K562 (cell line): ENCODE results near the gene CHML. TPM values are rescaled to one million over a fixed set of nuclear protein-coding genes. Genes with fewer than 3 reads are reported as not detected.

Experiments used
- BRD9 ChIP-seq: fragments of 450-650 bp; IDR thresholded peaks from 2 replicates; pipeline ENCODE4 v1.6.1; 2018; ENCODE audit warnings: low read depth; ENCODE audit not compliant: partially characterized antibody
- PBX2 ChIP-seq, 2 experiments: IDR thresholded peaks in 1 of 2; conservative IDR thresholded peaks in 1 of 2; 2 replicates each; pipeline ENCODE4 v1.6.1; 2016; ENCODE audit warnings: low read depth in 2 of 2, mild to moderate bottlenecking in 1 of 2, missing compliant biosample characterization in 1 of 2, missing genetic modification characterization in 1 of 2, moderate library complexity in 1 of 2
- POLR2H ChIP-seq: IDR thresholded peaks from 2 replicates; pipeline ENCODE4 v1.6.1; 2016; ENCODE audit warnings: missing genetic modification characterization, low read depth, mild to moderate bottlenecking, control low read depth, missing compliant biosample characterization, moderate library complexity
- SIX5 ChIP-seq, 2 experiments: IDR thresholded peaks; 2 replicates each; pipeline ENCODE4 v1.6.1; 2011; ENCODE audit warnings: low read length in 2 of 2, borderline replicate concordance in 1 of 2, low read depth in 1 of 2, mild to moderate bottlenecking in 1 of 2, moderate library complexity in 1 of 2; ENCODE audit not compliant: insufficient read depth in 1 of 2
- SMAD1 ChIP-seq: fragments of 150-350 bp; IDR thresholded peaks from 2 replicates; pipeline ENCODE4 v1.6.1; 2014; ENCODE audit warnings: low read length, low read depth; ENCODE audit not compliant: partially characterized antibody
- SMARCA4 ChIP-seq: fragments of 450-650 bp; IDR thresholded peaks from 2 replicates; pipeline ENCODE4 v1.6.1; 2016
- polyA plus RNA-seq, 8 experiments: library from polyadenylated mRNA; depleted of rRNA in 4 of 8; stranded (reverse) in 5 of 8; unstranded in 3 of 8; fragments of >200 nt; fragmentation: Nextera tagmentation in 2 of 8; fragmentation: Illumina TruSeq in 1 of 8; extraction: Ambion mirVana in 2 of 8; extraction: Trizol in 1 of 8; gene quantifications; 2 replicates each; pipeline versions ENCODE4 v1.2.1 to v1.2.3, GENCODE V29; 2011 to 2014; ENCODE audit warnings: inconsistent platforms in 1 of 8, missing spikeins in 1 of 8
- total RNA-seq, 7 experiments: library from RNA; depleted of rRNA in 6 of 7; stranded (reverse); fragments of >200 nt in 6 of 7; fragmentation: Illumina TruSeq in 2 of 7; extraction: Trizol in 2 of 7; gene quantifications; 2 replicates each; pipeline versions ENCODE4 v1.2.1 to v1.2.3, GENCODE V29; 2011 to 2021; ENCODE audit warnings: low replicate concordance in 1 of 7

CHML gene
- total and polyA plus RNA-seq, 9 of the 15 experiments (the other 6 are each of a cell fraction or from before 2014, with no cell fraction given): 13.0 to 88.3 (median 62.8) TPM

DNA sequence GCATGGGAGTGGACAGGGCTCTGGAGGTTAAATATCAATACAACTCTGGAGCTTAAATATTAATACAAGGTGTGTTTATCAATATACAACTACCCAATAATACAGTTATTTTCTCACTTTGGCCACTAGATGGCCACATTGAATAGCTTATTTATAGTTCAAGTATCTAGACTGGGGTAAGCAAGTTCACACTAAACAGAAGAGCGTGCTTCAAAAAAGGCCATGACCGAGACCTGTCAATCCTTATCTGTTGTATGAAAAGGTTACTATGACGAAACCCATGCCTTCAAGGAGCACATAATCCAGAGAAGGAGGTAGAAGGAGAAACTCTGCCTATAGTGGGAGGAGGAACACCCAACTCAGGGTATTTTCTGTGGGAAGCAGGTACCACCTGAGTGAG, 29.1 kb downstream of the CHML start (continued):
- TF ChIP-seq PBX2 (CRISPR knock-in tag; IDR thresholded peaks at IDR 0.05; ENCODE audit: low read depth) (no peak), PBX2 (tag; conservative IDR thresholded peaks at IDR 0.05; ENCODE audit: low read depth) (peak; percentile 83), POLR2H (tag) (no peak), SIX5 (IDR thresholded peaks at IDR 0.05; ENCODE audit: borderline replicate concordance in 1 of 2, insufficient read depth in 1 of 2, low read depth in 1 of 2, low read length in 2 of 2) (no peak), SMARCA4 (peak; percentile 56), BRD9 (peak; percentile 36), SMAD1 (no peak)
